Fibroblast of lung (primary cell): Measurements from ENCODE around the gene VSIG10L2. TPM values are rescaled to one million over a fixed set of nuclear protein-coding genes. Genes with fewer than 3 reads are reported as not detected.
"Not testable (repeated sequence)": the region's sequence is repeated elsewhere in the genome, so short reads cannot be mapped to it uniquely, and the experiment has no call there.

Source experiments
- DNase-seq, 2 donors: peaks; one replicate each; pipeline versions ENCODE4 v3.0.0 to v3.0.0-alpha.2; 2010; ENCODE audit warnings: low read depth in 2 of 2
- H2AFZ ChIP-seq: 2 replicates; pipeline ENCODE4 v1.5.1; 2012; ENCODE audit warnings: low read length, control low read depth, inconsistent platforms
- H3K27ac ChIP-seq: 2 replicates; pipeline ENCODE4 v1.5.1; 2011; ENCODE audit warnings: low read length, control low read depth; ENCODE audit not compliant: insufficient read depth
- H3K27me3 ChIP-seq: 2 replicates; pipeline ENCODE4 v1.5.1; 2011; ENCODE audit warnings: mild to moderate bottlenecking, low read length; ENCODE audit not compliant: control insufficient read depth, insufficient read depth
- H3K36me3 ChIP-seq: 2 replicates; pipeline ENCODE4 v1.5.1; 2011; ENCODE audit warnings: low read length; ENCODE audit not compliant: control insufficient read depth, insufficient read depth
- H3K4me1 ChIP-seq: 2 replicates; pipeline ENCODE4 v1.5.1; 2011; ENCODE audit warnings: low read length; ENCODE audit not compliant: control insufficient read depth, insufficient read depth; ENCODE audit errors: extremely low read depth
- H3K4me2 ChIP-seq: 2 replicates; pipeline ENCODE4 v1.5.1; 2011; ENCODE audit warnings: low read length, control low read depth; ENCODE audit not compliant: insufficient read depth; ENCODE audit errors: extremely low read depth
- H3K4me3 ChIP-seq, 4 experiments: fragments of 200-600 bp in 1 of 4; sonication (generic) in 1 of 4; replicated peaks in 1 of 4; 2 replicates each; pipeline ENCODE4 v1.5.1; 2011 to 2016; ENCODE audit warnings: low read length in 4 of 4, low read depth in 3 of 4, mild to moderate bottlenecking in 3 of 4, control low read depth in 2 of 4, inconsistent platforms in 1 of 4, mixed read lengths in 1 of 4; ENCODE audit not compliant: insufficient read depth in 1 of 4; ENCODE audit errors: control extremely low read depth in 1 of 4
- H3K79me2 ChIP-seq: 2 replicates; pipeline ENCODE4 v1.5.1; 2012; ENCODE audit warnings: mild to moderate bottlenecking, low read length, inconsistent platforms; ENCODE audit not compliant: control insufficient read depth, insufficient read depth
- H3K9ac ChIP-seq: 2 replicates; pipeline ENCODE4 v1.5.1; 2011; ENCODE audit warnings: mild to moderate bottlenecking, low read length, control low read depth; ENCODE audit not compliant: insufficient read depth
- H3K9me3 ChIP-seq: 2 replicates; pipeline ENCODE4 v1.5.1; 2012; ENCODE audit warnings: low read depth, low read length; ENCODE audit not compliant: control insufficient read depth, insufficient read depth
- H4K20me1 ChIP-seq: 2 replicates; pipeline ENCODE4 v1.5.1; 2011; ENCODE audit warnings: low read length; ENCODE audit not compliant: control insufficient read depth, insufficient read depth; ENCODE audit errors: extremely low read depth
- EZH2 ChIP-seq: IDR thresholded peaks from 2 replicates; pipeline ENCODE4 v1.5.1; 2012; ENCODE audit warnings: low read length, control low read depth, mild to moderate bottlenecking; ENCODE audit errors: missing control alignments
- polyA plus RNA-seq, 2 donors: library from polyadenylated mRNA; depleted of rRNA in 1 of 2; stranded (reverse) in 1 of 2; unstranded in 1 of 2; fragments of >200 nt; gene quantifications; 2 replicates each; pipeline ENCODE4 v1.2.1, GENCODE V29; 2011 to 2012; ENCODE audit warnings: missing spikeins in 1 of 2
- total RNA-seq: library from RNA; depleted of rRNA; stranded (reverse); fragments of >200 nt; gene quantifications from 2 replicates; pipeline ENCODE4 v1.2.1, GENCODE V29; 2014
- TF ChIP-seq, protein P1 (sequence below), 2 donors: IDR thresholded peaks in 1 of 2; conservative IDR thresholded peaks in 1 of 2; 1 replicate in 1 of 2; 2 replicates in 1 of 2; pipeline ENCODE4 v1.5.1; 2011 to 2012; ENCODE audit warnings: low read length in 2 of 2, control low read depth in 1 of 2, inconsistent platforms in 1 of 2, low read depth in 1 of 2, mild to moderate bottlenecking in 1 of 2

VSIG10L2 gene
- total and polyA plus RNA-seq, 2 donors (not counting 1 experiment from before 2014, with no cell fraction given), result not detected

DNA sequence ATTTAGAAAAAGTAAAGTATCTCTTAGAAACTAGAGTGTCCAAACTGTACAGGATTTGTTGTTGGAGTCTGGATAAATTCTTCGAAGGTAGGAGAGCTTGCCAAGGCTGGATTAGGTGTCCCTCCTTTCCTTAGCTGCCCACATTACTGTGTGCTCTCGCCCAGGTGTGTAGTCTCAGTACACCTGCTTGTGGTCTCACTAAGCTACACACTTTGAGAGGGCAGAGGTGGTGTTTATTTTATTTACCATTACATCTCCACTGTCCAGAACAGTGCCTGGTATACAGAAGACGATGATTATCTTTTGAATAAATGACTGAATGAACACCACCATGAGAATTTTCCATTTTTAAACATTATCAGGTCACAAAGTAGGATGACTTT, 36.5 kb downstream of the VSIG10L2 start:
- no peak overlapping the region for H2AFZ ChIP-seq
- H3K4me3 ChIP-seq, result no peak overlapping the region
- no peaks in the 10 kb centered on the region for H3K36me3 ChIP-seq
- H3K27me3 ChIP-seq, result no peaks in the 10 kb centered on the region
- H3K27ac ChIP-seq, result no peak overlapping the region
- TF ChIP-seq EZH2, result no peak
- TF ChIP-seq, protein P1, sequence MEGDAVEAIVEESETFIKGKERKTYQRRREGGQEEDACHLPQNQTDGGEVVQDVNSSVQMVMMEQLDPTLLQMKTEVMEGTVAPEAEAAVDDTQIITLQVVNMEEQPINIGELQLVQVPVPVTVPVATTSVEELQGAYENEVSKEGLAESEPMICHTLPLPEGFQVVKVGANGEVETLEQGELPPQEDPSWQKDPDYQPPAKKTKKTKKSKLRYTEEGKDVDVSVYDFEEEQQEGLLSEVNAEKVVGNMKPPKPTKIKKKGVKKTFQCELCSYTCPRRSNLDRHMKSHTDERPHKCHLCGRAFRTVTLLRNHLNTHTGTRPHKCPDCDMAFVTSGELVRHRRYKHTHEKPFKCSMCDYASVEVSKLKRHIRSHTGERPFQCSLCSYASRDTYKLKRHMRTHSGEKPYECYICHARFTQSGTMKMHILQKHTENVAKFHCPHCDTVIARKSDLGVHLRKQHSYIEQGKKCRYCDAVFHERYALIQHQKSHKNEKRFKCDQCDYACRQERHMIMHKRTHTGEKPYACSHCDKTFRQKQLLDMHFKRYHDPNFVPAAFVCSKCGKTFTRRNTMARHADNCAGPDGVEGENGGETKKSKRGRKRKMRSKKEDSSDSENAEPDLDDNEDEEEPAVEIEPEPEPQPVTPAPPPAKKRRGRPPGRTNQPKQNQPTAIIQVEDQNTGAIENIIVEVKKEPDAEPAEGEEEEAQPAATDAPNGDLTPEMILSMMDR (conservative IDR thresholded peaks at IDR 0.05 in 1 of 2, IDR thresholded peaks at IDR 0.05 in 1 of 2; ENCODE audit: low read depth in 1 of 2, low read length in 2 of 2), result no peak
- no peaks in the 10 kb centered on the region for H3K79me2 ChIP-seq
- no peaks in the 10 kb centered on the region for H4K20me1 ChIP-seq
- no peaks in the 10 kb centered on the region for H3K4me1 ChIP-seq
- H3K4me2 ChIP-seq, result no peak overlapping the region
- no peak overlapping the region for H3K9ac ChIP-seq
- no peaks in the 10 kb centered on the region for H3K9me3 ChIP-seq
- no peak for DNase-seq

DNA sequence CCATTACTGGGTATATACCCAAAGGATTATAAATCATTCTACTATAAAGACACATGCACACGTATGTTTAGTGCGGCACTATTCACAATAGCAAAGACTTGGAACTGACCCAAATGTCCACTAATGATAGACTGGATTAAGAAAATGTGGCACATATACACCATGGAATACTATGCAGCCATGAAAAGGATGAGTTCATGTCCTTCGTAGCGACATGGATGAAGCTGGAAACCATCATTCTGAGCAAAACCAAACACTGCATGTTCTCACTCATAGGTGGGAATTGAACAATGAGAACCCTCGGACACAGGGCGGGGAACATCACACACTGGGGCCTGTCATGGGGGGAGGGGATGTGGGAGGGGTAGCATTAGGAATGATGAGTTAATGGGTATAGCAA, 40.1 kb downstream of the VSIG10L2 start:
- H3K4me1 ChIP-seq, H3K27me3 ChIP-seq, H3K4me2 ChIP-seq, H3K79me2 ChIP-seq, H4K20me1 ChIP-seq, H3K9ac ChIP-seq, DNase-seq, H3K4me3 ChIP-seq, H2AFZ ChIP-seq, H3K9me3 ChIP-seq, H3K27ac ChIP-seq, H3K36me3 ChIP-seq: not testable (repeated sequence)

DNA sequence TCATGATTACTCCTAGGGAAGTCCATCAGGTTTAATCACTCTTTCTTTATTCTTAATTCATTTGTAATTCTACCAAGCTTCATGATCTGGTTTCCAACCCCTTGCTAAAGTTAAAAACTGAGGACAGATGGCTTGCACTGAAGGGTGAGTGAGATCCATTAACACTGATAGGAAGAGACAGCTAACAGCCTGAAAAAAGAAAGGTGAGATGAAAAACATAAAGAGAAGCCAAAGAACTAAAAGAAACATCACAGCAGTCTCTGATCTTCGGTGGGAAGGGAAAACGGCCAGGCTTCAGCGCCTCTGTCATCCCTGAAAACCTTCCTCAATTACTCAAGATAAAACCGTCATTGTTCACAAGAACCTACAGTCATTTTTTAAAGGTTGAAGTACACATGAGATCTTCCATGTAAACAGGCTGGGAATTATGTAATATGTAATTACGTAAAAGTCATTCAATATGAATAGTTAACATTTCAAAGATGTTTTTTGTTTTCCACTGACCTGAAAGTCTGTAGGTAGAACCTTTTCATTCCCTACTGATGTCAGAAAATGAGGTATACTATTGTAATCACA, 41.3 kb downstream of the VSIG10L2 start:
- no peak for DNase-seq
- no peaks in the 10 kb centered on the region for H3K79me2 ChIP-seq
- H2AFZ ChIP-seq, result no peak overlapping the region
- no peak overlapping the region for H3K9ac ChIP-seq
- no peaks in the 10 kb centered on the region for H3K9me3 ChIP-seq
- no peaks in the 10 kb centered on the region for H3K4me1 ChIP-seq
- no peak overlapping the region for H3K4me2 ChIP-seq
- no peaks in the 10 kb centered on the region for H4K20me1 ChIP-seq
- TF ChIP-seq, protein P1 (conservative IDR thresholded peaks at IDR 0.05 in 1 of 2, IDR thresholded peaks at IDR 0.05 in 1 of 2; ENCODE audit: low read depth in 1 of 2, low read length in 2 of 2), result no peak
- TF ChIP-seq EZH2, result no peak
- no peak overlapping the region for H3K27ac ChIP-seq
- no peak overlapping the region for H3K4me3 ChIP-seq
- no peaks in the 10 kb centered on the region for H3K36me3 ChIP-seq
- no peaks in the 10 kb centered on the region for H3K27me3 ChIP-seq
